GM19463 (cell line): Measurements from ENCODE around the gene DGAT2.

Source experiments
- ATAC-seq: cut with Tn5 transposase; IDR thresholded peaks from one replicate; pipeline ENCODE4 v1.9.1; 2021; ENCODE audit warnings: mild to moderate bottlenecking, moderate library complexity; ENCODE audit not compliant: unreplicated experiment

The DGAT2 gene

DNA sequence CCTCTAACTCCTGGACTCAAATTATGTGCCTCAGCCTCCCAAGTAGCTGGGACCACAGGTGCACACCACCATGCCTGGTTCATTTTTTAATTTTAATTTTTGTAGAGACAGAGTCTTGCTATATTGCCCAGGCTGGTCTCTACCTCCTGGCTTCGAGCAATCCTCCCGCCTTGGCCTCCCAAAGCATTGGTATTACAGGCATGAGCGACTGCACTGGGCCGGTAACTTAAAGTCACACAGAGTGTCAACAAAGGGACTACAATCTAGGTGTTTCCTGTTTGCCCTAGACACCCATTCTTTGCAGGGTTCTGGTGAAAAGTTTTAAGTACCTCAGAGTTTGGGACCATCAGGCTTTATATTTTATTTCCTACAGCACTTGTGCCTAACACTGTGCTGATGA lies 54.8 kb downstream of the DGAT2 start:
- no peak for ATAC-seq

DNA sequence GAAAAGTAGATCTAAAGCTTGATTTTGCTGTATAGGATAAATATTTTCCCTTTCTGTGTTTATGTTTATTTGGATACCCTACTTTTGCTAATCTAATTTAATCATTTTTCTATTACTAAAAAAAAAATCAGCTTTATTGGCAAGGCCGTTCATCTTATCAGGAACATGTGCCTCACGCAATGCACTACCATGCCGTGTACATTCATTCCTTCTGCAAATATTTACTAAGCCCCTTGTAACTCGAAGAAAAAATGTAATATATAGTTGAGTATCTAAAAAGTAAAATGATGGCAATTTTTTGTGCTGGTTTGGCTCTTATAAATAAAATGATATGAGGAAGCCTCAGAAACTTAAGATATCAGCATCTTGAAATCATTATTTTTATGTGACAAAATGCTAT lies 55.4 kb downstream of the DGAT2 start:
- ATAC-seq: no peak

GRCh38 chr11:75826461-75827230 lies 58.1 kb downstream of the DGAT2 start:
- no peak for ATAC-seq

- no peak for ATAC-seq
Measured at GRCh38 chr11:75827562-75827961, 59.0 kb downstream of the DGAT2 start.

DNA sequence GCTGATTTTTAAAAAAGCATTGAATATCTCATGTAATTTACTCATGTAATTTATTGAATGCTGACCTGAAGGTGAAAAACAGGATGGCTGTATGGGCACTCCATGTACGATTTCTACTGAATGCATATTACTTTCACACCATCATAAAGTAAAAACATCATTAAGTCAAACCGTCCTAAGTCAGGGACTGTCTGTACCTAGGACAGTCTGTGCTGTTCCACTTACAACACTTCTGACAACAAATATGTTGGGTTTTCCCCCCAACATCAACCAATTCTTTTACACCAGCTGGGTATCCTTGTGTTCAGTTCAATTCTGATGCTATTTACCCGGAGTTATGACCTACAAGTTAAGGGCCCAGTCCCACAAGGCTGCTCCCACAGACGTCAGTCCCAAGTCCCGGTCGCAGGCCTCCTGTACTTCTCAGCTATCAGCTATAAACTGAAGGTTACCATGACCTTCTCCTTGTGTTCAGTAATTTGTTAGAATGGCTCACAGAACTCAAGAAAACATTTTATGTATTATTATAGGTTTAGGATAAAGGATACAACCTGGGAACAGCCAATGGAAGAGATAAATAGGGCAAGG lies 63.4 kb downstream of the DGAT2 start:
- ATAC-seq: no peak

DNA sequence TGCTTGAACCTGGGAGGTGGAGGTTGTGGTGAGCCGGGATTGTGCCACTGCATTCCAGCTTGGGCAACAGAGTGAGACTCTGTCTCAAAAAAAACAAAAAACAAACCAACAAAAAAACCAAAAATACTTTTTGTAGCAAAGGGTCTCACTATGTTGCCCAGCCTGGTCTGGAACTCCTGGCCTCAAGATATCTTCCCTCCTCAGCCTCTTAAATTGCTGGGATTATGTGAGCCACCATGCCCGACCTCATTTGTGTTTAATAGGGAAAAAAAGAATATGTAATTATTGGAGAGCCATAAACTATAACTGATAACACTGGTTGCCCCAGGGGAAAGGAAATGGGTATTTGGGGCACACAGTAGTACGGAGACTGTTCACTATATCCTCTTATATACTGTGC lies 66.2 kb downstream of the DGAT2 start:
- no peak for ATAC-seq

DNA sequence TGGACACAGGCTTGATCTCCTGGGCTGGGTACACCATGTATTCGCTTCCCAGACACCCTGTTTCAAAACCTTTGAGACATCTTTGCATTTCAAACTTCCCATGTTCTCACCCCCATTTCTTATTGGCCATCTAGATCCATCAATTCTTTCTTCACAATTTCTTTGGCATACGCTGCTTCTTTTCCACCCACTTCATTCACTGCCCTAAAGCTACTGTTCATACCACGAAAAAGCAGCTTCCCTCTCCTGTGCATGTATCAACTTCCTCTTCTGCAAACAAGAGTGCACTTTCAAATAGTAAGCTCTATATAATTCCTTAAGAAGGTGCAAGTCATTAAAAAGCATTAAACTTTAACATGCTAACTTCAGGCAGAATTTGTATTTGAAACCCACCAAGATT lies 67.8 kb downstream of the DGAT2 start:
- ATAC-seq: no peak

DNA sequence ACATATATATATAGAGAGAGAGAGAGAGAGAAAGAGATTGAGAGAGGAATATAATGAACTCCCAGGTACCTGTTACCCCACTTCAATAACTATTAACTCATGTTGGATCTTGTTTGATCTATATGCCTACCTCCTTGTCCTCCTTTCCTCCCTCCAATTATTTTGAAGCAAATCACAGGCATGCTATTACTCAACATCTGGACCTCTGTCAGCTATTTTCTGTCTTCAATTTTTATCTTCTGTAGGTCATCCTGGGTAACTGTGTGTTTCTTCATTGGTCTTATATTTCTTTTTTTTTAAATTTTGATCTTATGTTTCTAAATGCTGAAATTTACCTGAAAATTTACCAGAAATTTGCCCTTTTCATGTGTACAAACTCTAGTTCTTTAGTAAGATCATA lies 71.3 kb downstream of the DGAT2 start:
- no peak for ATAC-seq

DNA sequence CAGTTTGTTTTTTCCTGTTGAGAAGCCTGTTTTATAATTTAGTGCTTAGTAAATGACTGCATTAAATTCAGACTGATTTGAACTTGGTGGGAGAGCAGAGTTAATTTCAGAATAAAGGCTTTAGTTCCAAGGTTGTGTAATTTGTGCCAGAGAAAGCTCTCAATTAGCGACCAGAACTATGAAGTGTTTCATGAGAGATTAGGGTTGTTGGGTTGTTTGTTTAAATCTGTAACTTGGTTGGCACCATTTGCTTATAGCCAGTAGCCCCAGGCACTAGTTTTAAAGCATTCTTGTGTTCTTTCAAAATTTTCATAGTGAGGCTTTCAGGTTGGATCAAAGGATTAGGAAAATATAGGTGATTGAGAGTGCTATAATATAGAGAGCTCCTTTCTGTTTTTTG lies 71.9 kb downstream of the DGAT2 start:
- no peak for ATAC-seq

DNA sequence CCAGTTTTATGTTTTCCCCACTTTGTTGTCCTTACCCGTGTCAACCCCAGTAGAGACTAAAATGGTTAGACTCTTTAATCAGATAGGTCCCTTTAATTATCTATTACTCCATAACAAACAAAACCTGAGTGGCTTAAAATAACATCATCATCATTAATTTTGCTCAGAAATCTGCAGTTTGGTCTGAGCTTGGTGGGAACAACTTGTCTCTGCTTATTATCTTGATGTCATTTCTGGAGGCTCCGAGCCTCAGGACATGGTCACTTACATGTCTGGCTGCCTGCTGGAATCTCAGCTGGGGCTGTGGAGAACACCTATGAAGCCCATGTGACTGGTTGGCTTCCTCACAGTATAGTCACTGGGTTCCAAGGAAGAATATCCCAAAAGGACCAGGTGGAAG lies 73.2 kb downstream of the DGAT2 start:
- no peak for ATAC-seq

DNA sequence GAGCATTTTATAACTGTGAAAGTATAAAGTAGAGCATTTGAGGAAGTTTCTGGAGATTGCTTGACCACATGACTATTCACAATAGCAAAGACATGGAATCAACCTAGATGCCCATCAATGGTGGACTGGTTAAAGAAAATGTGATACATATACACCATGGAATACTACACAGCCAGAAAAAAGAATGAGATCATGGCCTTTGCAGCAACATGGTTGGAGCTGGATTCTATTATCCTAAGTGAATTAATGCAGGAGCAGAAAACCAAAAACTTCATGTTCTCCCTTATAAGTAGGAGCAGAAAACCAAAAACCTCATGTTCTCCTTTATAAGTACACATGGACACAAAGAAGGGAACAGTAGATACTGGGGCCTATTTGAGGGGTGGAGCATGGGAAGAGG lies 76.7 kb downstream of the DGAT2 start:
- ATAC-seq: no peak

DNA sequence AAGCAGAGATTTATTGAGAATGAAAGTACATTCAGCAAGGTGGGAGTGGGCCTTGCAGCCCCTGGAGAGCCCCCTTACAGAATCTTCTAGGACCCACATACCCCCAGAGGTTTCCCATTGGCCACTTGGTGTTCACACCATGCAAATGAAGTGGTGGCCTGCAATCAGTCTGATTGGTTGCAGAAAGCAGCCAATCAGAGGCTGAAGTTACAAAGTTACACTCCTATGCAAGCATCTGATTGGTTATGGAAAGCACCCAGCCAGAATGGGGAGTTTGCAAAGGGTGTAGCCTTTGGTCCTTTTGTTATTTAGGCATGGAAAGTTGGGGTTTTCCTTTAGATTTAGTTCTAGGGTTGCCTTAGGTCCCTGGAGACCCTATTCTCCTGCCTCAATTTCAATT lies 81.3 kb downstream of the DGAT2 start:
- ATAC-seq: no peak

GRCh38 chr11:75850787-75851186 lies 82.2 kb downstream of the DGAT2 start:
- ATAC-seq: no peak
